ENCODE results near the gene CASKIN2.
A peak's percentile ranks its signal among the peaks of the same experiment; 100 is the strongest.

CASKIN2 gene

GRCh38 chr17:75511270-75511609, 4.1 kb downstream of the CASKIN2 start:
- H3K9me3 Mint-ChIP-seq: no peaks in the 10 kb centered on the region
- H3K4me3 Mint-ChIP-seq: peak overlapping the region in 1 of 3 experiments; percentile 35
- H3K27ac Mint-ChIP-seq: no peak overlapping the region
- H3K4me1 Mint-ChIP-seq: peaks cover 39% of the 10 kb centered on the region
- TF ChIP-seq CTCF (IDR thresholded peaks at IDR 0.05; ENCODE audit: unreplicated experiment in 3 of 3): no peak
- H3K36me3 Mint-ChIP-seq (ENCODE audit: low read depth): peaks cover 19% of the 10 kb centered on the region
- H3K27me3 Mint-ChIP-seq (ENCODE audit: low read depth): no peaks in the 10 kb centered on the region

GRCh38 chr17:75509528-75510258, 5.6 kb downstream of the CASKIN2 start:
- peaks cover 39% of the 10 kb centered on the region for H3K4me1 Mint-ChIP-seq
- no peaks in the 10 kb centered on the region for H3K9me3 Mint-ChIP-seq
- TF ChIP-seq CTCF (IDR thresholded peaks at IDR 0.05; ENCODE audit: unreplicated experiment in 3 of 3): no peak
- H3K36me3 Mint-ChIP-seq (ENCODE audit: low read depth): peaks cover 25% of the 10 kb centered on the region
- H3K27me3 Mint-ChIP-seq (ENCODE audit: low read depth): no peaks in the 10 kb centered on the region
- peak overlapping the region in 1 of 3 experiments; percentile 10 for H3K27ac Mint-ChIP-seq
- H3K4me3 Mint-ChIP-seq: peak overlapping the region in 1 of 3 experiments; percentile 41

GRCh38 chr17:75508931-75509361, 6.4 kb downstream of the CASKIN2 start:
- Mint-ChIP-seq H3K27me3 (ENCODE audit: low read depth) (no peaks in the 10 kb centered on the region), H3K36me3 (ENCODE audit: low read depth) (peaks cover 25% of the 10 kb centered on the region), H3K4me3 (no peak overlapping the region), H3K4me1 (peaks cover 37% of the 10 kb centered on the region), H3K9me3 (no peaks in the 10 kb centered on the region), H3K27ac (no peak overlapping the region)
- TF ChIP-seq CTCF (IDR thresholded peaks at IDR 0.05; ENCODE audit: unreplicated experiment in 3 of 3): no peak

GRCh38 chr17:75507733-75508719, 7.3 kb downstream of the CASKIN2 start:
- peaks cover 30% of the 10 kb centered on the region for H3K4me1 Mint-ChIP-seq
- H3K27ac Mint-ChIP-seq: no peak overlapping the region
- H3K27me3 Mint-ChIP-seq (ENCODE audit: low read depth): no peaks in the 10 kb centered on the region
- no peak overlapping the region for H3K4me3 Mint-ChIP-seq
- H3K36me3 Mint-ChIP-seq (ENCODE audit: low read depth): peaks cover 24% of the 10 kb centered on the region
- H3K9me3 Mint-ChIP-seq: no peaks in the 10 kb centered on the region
- TF ChIP-seq CTCF (IDR thresholded peaks at IDR 0.05; ENCODE audit: unreplicated experiment in 3 of 3): no peak

- Mint-ChIP-seq H3K27ac (no peak overlapping the region), H3K36me3 (ENCODE audit: low read depth) (peaks cover 20% of the 10 kb centered on the region), H3K9me3 (no peaks in the 10 kb centered on the region), H3K27me3 (ENCODE audit: low read depth) (no peaks in the 10 kb centered on the region), H3K4me3 (no peak overlapping the region), H3K4me1 (peaks cover 25% of the 10 kb centered on the region)
- TF ChIP-seq CTCF (IDR thresholded peaks at IDR 0.05; ENCODE audit: unreplicated experiment in 3 of 3): no peak
These were observed 8.4 kb downstream of the CASKIN2 start for GRCh38 chr17:75506888-75507287.

All from nephron (organoid).